ENCODE measurements around the gene VSX2.

VSX2 gene

GRCh38 chr14:74245292-74245691 is 6.0 kb downstream of the VSX2 start:
- H3K4me3 ChIP-seq (ENCODE audit: control insufficient read depth, low read depth, low read length): no peak overlapping the region
- TF ChIP-seq CTCF (conservative IDR thresholded peaks at IDR 0.05; ENCODE audit: control insufficient read depth, insufficient read depth, low read depth, low read length): no peak
- no peak for DNase-seq (ENCODE audit: low read depth)

GRCh38 chr14:74246542-74246941 is 7.3 kb downstream of the VSX2 start:
- no peak for DNase-seq (ENCODE audit: low read depth)
- no peak for TF ChIP-seq CTCF (conservative IDR thresholded peaks at IDR 0.05; ENCODE audit: control insufficient read depth, insufficient read depth, low read depth, low read length)

GRCh38 chr14:74248017-74248416 is 8.8 kb downstream of the VSX2 start:
- TF ChIP-seq CTCF (conservative IDR thresholded peaks at IDR 0.05; ENCODE audit: control insufficient read depth, insufficient read depth, low read depth, low read length): no peak
- no peak overlapping the region for H3K4me3 ChIP-seq (ENCODE audit: control insufficient read depth, low read depth, low read length)
- no peak for DNase-seq (ENCODE audit: low read depth)

More at GRCh38 chr14:74246542-74246941, 7.3 kb downstream of the VSX2 start:
- H3K4me3 ChIP-seq (ENCODE audit: control insufficient read depth, low read depth, low read length): no peak overlapping the region

- TF ChIP-seq CTCF (conservative IDR thresholded peaks at IDR 0.05; ENCODE audit: control insufficient read depth, insufficient read depth, low read depth, low read length): no peak
- DNase-seq (ENCODE audit: low read depth): no peak
- H3K4me3 ChIP-seq (ENCODE audit: control insufficient read depth, low read depth, low read length): no peak overlapping the region
These were observed 10.5 kb downstream of the VSX2 start for GRCh38 chr14:74249433-74250375.

GRCh38 chr14:74255281-74255680 is 16.0 kb downstream of the VSX2 start:
- no peak for DNase-seq (ENCODE audit: low read depth)
- TF ChIP-seq CTCF (conservative IDR thresholded peaks at IDR 0.05; ENCODE audit: control insufficient read depth, insufficient read depth, low read depth, low read length): no peak
- H3K4me3 ChIP-seq (ENCODE audit: control insufficient read depth, low read depth, low read length): no peak overlapping the region

- peak; percentile 16 for DNase-seq (ENCODE audit: low read depth)
These were observed 18.1 kb downstream of the VSX2 start for GRCh38 chr14:74257078-74257940.

More at GRCh38 chr14:74257078-74257940, 18.1 kb downstream of the VSX2 start:
- H3K4me3 ChIP-seq (ENCODE audit: control insufficient read depth, low read depth, low read length): peak overlapping the region; percentile 56
- peak; percentile 36 for TF ChIP-seq CTCF (conservative IDR thresholded peaks at IDR 0.05; ENCODE audit: control insufficient read depth, insufficient read depth, low read depth, low read length)

Data from fibroblast of mammary gland (primary cell).